Spinal cord (tissue), 10 donors: Measurements from ENCODE around the gene CCDC6. TPM values are rescaled to one million over a fixed set of nuclear protein-coding genes. Genes with fewer than 3 reads are reported as not detected.
"Not testable (repeated sequence)": the region's sequence is repeated elsewhere in the genome, so short reads cannot be mapped to it uniquely, and the experiment has no call there.

Experiments used
- DNase-seq, 6 donors: peaks; one replicate each; pipeline versions ENCODE4 v3.0.0 to v3.0.0-alpha.2; 2013 to 2015; ENCODE audit warnings: low spot score in 6 of 6, low read depth in 4 of 6
- H3K27ac ChIP-seq: one replicate; pipeline ENCODE4 v1.5.1; 2013; ENCODE audit warnings: low read depth, low read length, control low read depth
- H3K27me3 ChIP-seq: one replicate; pipeline ENCODE4 v1.6.1; 2013; ENCODE audit warnings: low read length; ENCODE audit not compliant: control insufficient read depth, insufficient read depth
- H3K36me3 ChIP-seq: one replicate; pipeline ENCODE4 v1.6.1; 2013; ENCODE audit warnings: low read length; ENCODE audit not compliant: control insufficient read depth, insufficient read depth
- H3K4me1 ChIP-seq: one replicate; pipeline ENCODE4 v1.6.1; 2013; ENCODE audit warnings: low read length; ENCODE audit not compliant: control insufficient read depth, insufficient read depth
- H3K4me3 ChIP-seq: one replicate; pipeline ENCODE4 v1.5.1; 2013; ENCODE audit warnings: low read depth, low read length, control low read depth
- H3K9me3 ChIP-seq: one replicate; pipeline ENCODE4 v1.6.1; 2013; ENCODE audit warnings: low read length; ENCODE audit not compliant: control insufficient read depth, insufficient read depth
- WGBS: methylation state at CpG from one replicate; pipeline ENCODE4 v1.1.5; 2013; ENCODE audit warnings: missing lambda C conversion rate; ENCODE audit not compliant: insufficient coverage; 5-methylcytosine and 5-hydroxymethylcytosine counted together
- polyA plus RNA-seq, 2 donors: library from polyadenylated mRNA; unstranded; fragments of 120-200 nt; gene quantifications; one replicate each; pipeline ENCODE4 v1.2.1, GENCODE V29; 2013; ENCODE audit not compliant: insufficient read length in 2 of 2
- total RNA-seq, 2 donors: library from RNA; depleted of rRNA in 1 of 2; stranded (reverse); fragments of 120-200 nt in 1 of 2; fragments of >200 nt in 1 of 2; gene quantifications; one replicate each; pipeline versions ENCODE4 v1.2.3 to v1.2.4, GENCODE V29; 2013 to 2014
- donor health status: healthy.

The CCDC6 gene
- total and polyA plus RNA-seq, 4 donors: 31.6 to 68.9 (median 39.7) TPM

GRCh38 chr10:59937720-59938119 is 31.4 kb upstream of the CCDC6 start:
- H3K9me3 ChIP-seq: no peaks in the 10 kb centered on the region
- no peaks in the 10 kb centered on the region for H3K36me3 ChIP-seq
- WGBS: no CpG with 5 or more reads among the region's 1 CpG
- H3K4me1 ChIP-seq: no peaks in the 10 kb centered on the region
- DNase-seq: no peak
- H3K27ac ChIP-seq: no peak overlapping the region
- H3K27me3 ChIP-seq: no peaks in the 10 kb centered on the region
- no peak overlapping the region for H3K4me3 ChIP-seq

- Histone ChIP-seq H3K27me3 (no peaks in the 10 kb centered on the region), H3K27ac (no peak overlapping the region), H3K4me1 (no peaks in the 10 kb centered on the region), H3K36me3 (no peaks in the 10 kb centered on the region), H3K4me3 (no peak overlapping the region), H3K9me3 (no peaks in the 10 kb centered on the region)
- 100% methylated on average over 1 of the region's 2 CpGs for WGBS
- no peak for DNase-seq
Measured at GRCh38 chr10:59934701-59935100, 28.3 kb upstream of the CCDC6 start.

- H3K4me1 ChIP-seq, H3K4me3 ChIP-seq, H3K27me3 ChIP-seq, H3K9me3 ChIP-seq, H3K27ac ChIP-seq, DNase-seq, H3K36me3 ChIP-seq: not testable (repeated sequence)
- no CpG with 5 or more reads among the region's 5 CpGs for WGBS
Measured at GRCh38 chr10:59930788-59931521, 24.6 kb upstream of the CCDC6 start.

GRCh38 chr10:59926086-59926485 is 19.7 kb upstream of the CCDC6 start:
- H3K4me1 ChIP-seq: no peaks in the 10 kb centered on the region
- no peaks in the 10 kb centered on the region for H3K27me3 ChIP-seq
- DNase-seq: no peak
- H3K36me3 ChIP-seq: no peaks in the 10 kb centered on the region
- no peak overlapping the region for H3K27ac ChIP-seq
- H3K9me3 ChIP-seq: no peaks in the 10 kb centered on the region
- no peak overlapping the region for H3K4me3 ChIP-seq
- WGBS: 100% methylated on average over 1 of the region's 2 CpGs

GRCh38 chr10:59922907-59923306 is 16.6 kb upstream of the CCDC6 start:
- DNase-seq: no peak
- no CpG with 5 or more reads among the region's 3 CpGs for WGBS
- H3K27me3 ChIP-seq: no peaks in the 10 kb centered on the region

GRCh38 chr10:59917922-59918321 is 11.6 kb upstream of the CCDC6 start:
- Histone ChIP-seq H3K4me1 (no peaks in the 10 kb centered on the region), H3K27ac (no peak overlapping the region), H3K27me3 (no peaks in the 10 kb centered on the region), H3K4me3 (no peak overlapping the region), H3K36me3 (no peaks in the 10 kb centered on the region), H3K9me3 (peaks cover 4% of the 10 kb centered on the region)
- 80% methylated on average over 1 of the region's 1 CpG for WGBS
- no peak for DNase-seq

More at GRCh38 chr10:59922907-59923306, 16.6 kb upstream of the CCDC6 start:
- Histone ChIP-seq H3K4me1 (no peaks in the 10 kb centered on the region), H3K9me3 (no peaks in the 10 kb centered on the region), H3K4me3 (no peak overlapping the region), H3K36me3 (no peaks in the 10 kb centered on the region), H3K27ac (no peak overlapping the region)

- no peaks in the 10 kb centered on the region for H3K36me3 ChIP-seq
- H3K9me3 ChIP-seq: peaks cover 4% of the 10 kb centered on the region
- no peak overlapping the region for H3K4me3 ChIP-seq
- no peak overlapping the region for H3K27ac ChIP-seq
- no peak for DNase-seq
- no peaks in the 10 kb centered on the region for H3K27me3 ChIP-seq
- H3K4me1 ChIP-seq: no peaks in the 10 kb centered on the region
Measured at GRCh38 chr10:59913547-59914237, 7.3 kb upstream of the CCDC6 start.

GRCh38 chr10:59910867-59911266 is 4.5 kb upstream of the CCDC6 start:
- Histone ChIP-seq H3K9me3 (peaks cover 4% of the 10 kb centered on the region), H3K27me3 (no peaks in the 10 kb centered on the region), H3K27ac (no peak overlapping the region), H3K4me3 (no peak overlapping the region), H3K36me3 (no peaks in the 10 kb centered on the region), H3K4me1 (no peaks in the 10 kb centered on the region)
- WGBS: no CpG with 5 or more reads among the region's 5 CpGs
- no peak for DNase-seq

- H3K27ac ChIP-seq: no peak overlapping the region
- peaks cover 4% of the 10 kb centered on the region for H3K9me3 ChIP-seq
- WGBS: 100% methylated on average over 1 of the region's 1 CpG
- no peaks in the 10 kb centered on the region for H3K27me3 ChIP-seq
- H3K36me3 ChIP-seq: no peaks in the 10 kb centered on the region
- H3K4me3 ChIP-seq: no peak overlapping the region
- DNase-seq: no peak
- peaks cover 6% of the 10 kb centered on the region for H3K4me1 ChIP-seq
Measured at GRCh38 chr10:59909815-59910214, 3.5 kb upstream of the CCDC6 start.

- Histone ChIP-seq H3K4me1 (peaks cover 6% of the 10 kb centered on the region), H3K27ac (peak overlapping the region; percentile 89), H3K9me3 (peaks cover under 1% of the 10 kb centered on the region), H3K36me3 (no peaks in the 10 kb centered on the region), H3K4me3 (peak overlapping the region; percentile 51), H3K27me3 (no peaks in the 10 kb centered on the region)
- DNase-seq: no peak
- WGBS: no CpG with 5 or more reads among the region's 4 CpGs
Measured at GRCh38 chr10:59908808-59909143, 2.4 kb upstream of the CCDC6 start.
